Measurements from ENCODE around the gene COL2A1. TPM values are rescaled to one million over a fixed set of nuclear protein-coding genes. Genes with fewer than 3 reads are reported as not detected.
"Not testable (repeated sequence)": the region's sequence is repeated elsewhere in the genome, so short reads cannot be mapped to it uniquely, and the experiment has no call there.

COL2A1 gene
- total and polyA plus RNA-seq, 5 donors from 2014 or later, result not detected

DNA sequence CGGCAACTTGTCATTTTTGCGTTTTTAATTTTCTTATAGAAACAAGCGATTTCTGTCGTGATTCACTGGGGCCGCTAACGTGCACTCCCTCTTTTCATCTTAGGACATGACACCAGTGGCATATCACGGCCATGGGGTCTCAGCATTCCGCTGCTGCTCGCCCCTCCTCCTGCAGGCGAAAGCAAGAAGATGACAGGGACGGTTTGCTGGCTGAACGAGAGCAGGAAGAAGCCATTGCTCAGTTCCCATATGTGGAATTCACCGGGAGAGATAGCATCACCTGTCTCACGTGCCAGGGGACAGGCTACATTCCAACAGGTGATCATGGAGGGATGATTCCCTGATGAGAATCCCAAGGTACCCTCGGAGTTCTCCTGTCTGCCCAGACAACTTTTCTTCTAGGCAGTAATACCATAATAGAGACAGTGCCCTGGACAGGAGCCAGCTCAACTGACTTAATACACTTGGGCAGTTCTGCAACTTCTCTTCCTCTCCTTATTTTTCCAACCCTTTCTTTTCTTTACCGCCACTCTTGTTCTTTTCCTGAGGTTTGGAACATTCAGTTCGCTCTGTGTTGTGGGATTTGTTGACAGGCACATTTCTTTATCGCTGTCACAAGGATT lies 40.1 kb downstream of the COL2A1 start:
- DNase-seq, result peak in 2 of 3 donors; percentile 11 to 30
- Histone ChIP-seq H3K36me3 (ENCODE audit: control insufficient read depth, insufficient read depth, low read length) (peaks cover 12% of the 10 kb centered on the region), H3K4me3 (ENCODE audit: low read depth, low read length) (peak overlapping the region; percentile 81), H3K4me1 (ENCODE audit: control insufficient read depth, insufficient read depth, low read length, poor library complexity, severe bottlenecking) (peaks cover 16% of the 10 kb centered on the region), H3K27ac (ENCODE audit: insufficient read depth, low read length, poor library complexity, severe bottlenecking) (no peak overlapping the region), H3K9me3 (ENCODE audit: control insufficient read depth in 2 of 2, low read length in 2 of 2) (no peaks in the 10 kb centered on the region), H3K27me3 (ENCODE audit: control insufficient read depth, insufficient read depth, low read length) (peaks cover 2% of the 10 kb centered on the region)
- peaks cover 8% of the 10 kb centered on the region for H3K36me3 Mint-ChIP-seq
- H3K9me3 Mint-ChIP-seq, result peaks cover 0 to 3% (median 0%) of the 10 kb centered on the region in 7 donors
- no peak for ATAC-seq (ENCODE audit: low read depth in 2 of 2)
- H3K27me3 Mint-ChIP-seq, result peaks cover 16% of the 10 kb centered on the region
- H3K4me1 Mint-ChIP-seq, result peaks cover 15 to 40% (median 34%) of the 10 kb centered on the region in 4 donors
- H3K4me3 Mint-ChIP-seq, result peak overlapping the region; percentile 96 to 98 (median 98)
- H3K27ac Mint-ChIP-seq, result peak overlapping the region; percentile 1 to 98 (median 97)

GRCh38 chr12:47963340-47964040 lies 40.8 kb downstream of the COL2A1 start, which contains the start of gene TMEM106C:
Gene TMEM106C, plus strand, starts transcription at chr12:47963596. Its CDS starts 641 bp downstream, at chr12:47964237.
- peak; percentile 87 to 92 (median 91) for DNase-seq
- peaks cover 0 to 3% (median 0%) of the 10 kb centered on the region in 7 donors for H3K9me3 Mint-ChIP-seq
- Histone ChIP-seq H3K4me3 (ENCODE audit: low read depth, low read length) (peak within 1 kb of the TSS; percentile 81), H3K27me3 (ENCODE audit: control insufficient read depth, insufficient read depth, low read length) (peaks cover 2% of the 10 kb centered on the region), H3K4me1 (ENCODE audit: control insufficient read depth, insufficient read depth, low read length, poor library complexity, severe bottlenecking) (peaks cover 16% of the 10 kb centered on the region), H3K36me3 (ENCODE audit: control insufficient read depth, insufficient read depth, low read length) (peaks cover 12% of the 10 kb centered on the region), H3K27ac (ENCODE audit: insufficient read depth, low read length, poor library complexity, severe bottlenecking) (peak within 1 kb of the TSS; percentile 62), H3K9me3 (ENCODE audit: control insufficient read depth in 2 of 2, low read length in 2 of 2) (no peaks in the 10 kb centered on the region)
- peak; percentile 97 to 99 for ATAC-seq (ENCODE audit: low read depth in 2 of 2)
- peaks cover 16% of the 10 kb centered on the region for H3K27me3 Mint-ChIP-seq
- H3K36me3 Mint-ChIP-seq, result peaks cover 7% of the 10 kb centered on the region
- peak within 1 kb of the TSS; percentile 69 to 98 (median 97) for H3K27ac Mint-ChIP-seq
- peak within 1 kb of the TSS; percentile 96 to 98 (median 98) for H3K4me3 Mint-ChIP-seq
- peaks cover 15 to 40% (median 34%) of the 10 kb centered on the region in 4 donors for H3K4me1 Mint-ChIP-seq

GRCh38 chr12:47962198-47962597 lies 42.1 kb downstream of the COL2A1 start:
- H3K36me3 ChIP-seq (ENCODE audit: control insufficient read depth, insufficient read depth, low read length), result peaks cover 10% of the 10 kb centered on the region
- peaks cover 16% of the 10 kb centered on the region for H3K4me1 ChIP-seq (ENCODE audit: control insufficient read depth, insufficient read depth, low read length, poor library complexity, severe bottlenecking)
- no peaks in the 10 kb centered on the region for H3K9me3 ChIP-seq (ENCODE audit: control insufficient read depth in 2 of 2, low read length in 2 of 2)
- Mint-ChIP-seq H3K27ac (no peak overlapping the region), H3K27me3 (peaks cover 16% of the 10 kb centered on the region), H3K36me3 (no peaks in the 10 kb centered on the region), H3K4me3 (peak overlapping the region; percentile 38 to 98 (median 84)), H3K9me3 (peaks cover 0 to 3% (median 1%) of the 10 kb centered on the region in 7 donors), H3K4me1 (peaks cover 15 to 40% (median 33%) of the 10 kb centered on the region in 4 donors)
- DNase-seq (no peak), ATAC-seq (ENCODE audit: low read depth in 2 of 2) (no peak)
- H3K27ac ChIP-seq (ENCODE audit: insufficient read depth, low read length, poor library complexity, severe bottlenecking), result no peak overlapping the region
- H3K4me3 ChIP-seq (ENCODE audit: low read depth, low read length), result no peak overlapping the region
- peaks cover 2% of the 10 kb centered on the region for H3K27me3 ChIP-seq (ENCODE audit: control insufficient read depth, insufficient read depth, low read length)

DNA sequence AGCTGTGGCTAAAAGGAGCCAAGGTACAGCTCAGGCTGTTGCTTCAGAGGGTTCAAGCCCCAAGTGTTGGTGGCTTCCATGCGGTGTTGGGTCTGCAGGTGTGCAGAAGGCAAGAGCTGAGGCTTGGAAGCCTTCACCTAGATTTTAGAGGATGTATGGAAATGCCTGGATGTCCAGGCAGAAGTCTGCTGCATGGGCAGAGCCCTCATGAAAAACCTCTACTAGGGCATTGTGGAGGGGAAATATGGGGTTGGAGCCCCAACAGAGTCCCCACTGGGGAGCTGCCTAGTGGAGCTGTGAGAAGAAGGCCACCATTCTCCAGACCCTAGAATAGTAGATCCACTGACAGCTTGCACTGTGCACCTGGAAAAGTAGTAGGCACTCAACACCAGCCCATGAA lies 46.6 kb downstream of the COL2A1 start:
- H3K4me1 ChIP-seq (ENCODE audit: control insufficient read depth, insufficient read depth, low read length, poor library complexity, severe bottlenecking); H3K27ac Mint-ChIP-seq; H3K9me3 ChIP-seq (ENCODE audit: control insufficient read depth in 2 of 2, low read length in 2 of 2); ATAC-seq (ENCODE audit: low read depth in 2 of 2); H3K27me3 ChIP-seq (ENCODE audit: control insufficient read depth, insufficient read depth, low read length); H3K4me1 Mint-ChIP-seq; H3K9me3 Mint-ChIP-seq; H3K27ac ChIP-seq (ENCODE audit: insufficient read depth, low read length, poor library complexity, severe bottlenecking); H3K4me3 Mint-ChIP-seq; H3K4me3 ChIP-seq (ENCODE audit: low read depth, low read length); H3K36me3 Mint-ChIP-seq; DNase-seq; H3K36me3 ChIP-seq (ENCODE audit: control insufficient read depth, insufficient read depth, low read length): not testable (repeated sequence)
- H3K27me3 Mint-ChIP-seq, result peaks cover 23% of the 10 kb centered on the region

GRCh38 chr12:47955059-47955458 lies 49.2 kb downstream of the COL2A1 start:
- Mint-ChIP-seq H3K27me3 (peaks cover 24% of the 10 kb centered on the region), H3K36me3 (no peaks in the 10 kb centered on the region), H3K9me3 (peaks cover 0 to 3% (median 2%) of the 10 kb centered on the region in 7 donors), H3K4me1 (no peaks in the 10 kb centered on the region), H3K27ac (no peak overlapping the region), H3K4me3 (no peak overlapping the region)
- no peak for ATAC-seq (ENCODE audit: low read depth in 2 of 2)
- no peak overlapping the region for H3K27ac ChIP-seq (ENCODE audit: insufficient read depth, low read length, poor library complexity, severe bottlenecking)
- no peaks in the 10 kb centered on the region for H3K4me1 ChIP-seq (ENCODE audit: control insufficient read depth, insufficient read depth, low read length, poor library complexity, severe bottlenecking)
- H3K27me3 ChIP-seq (ENCODE audit: control insufficient read depth, insufficient read depth, low read length), result peaks cover 1% of the 10 kb centered on the region
- DNase-seq, result no peak
- no peak overlapping the region for H3K4me3 ChIP-seq (ENCODE audit: low read depth, low read length)
- H3K9me3 ChIP-seq (ENCODE audit: control insufficient read depth in 2 of 2, low read length in 2 of 2), result no peaks in the 10 kb centered on the region
- no peaks in the 10 kb centered on the region for H3K36me3 ChIP-seq (ENCODE audit: control insufficient read depth, insufficient read depth, low read length)

GRCh38 chr12:47954467-47955045 lies 49.7 kb downstream of the COL2A1 start:
- Mint-ChIP-seq H3K27ac (no peak overlapping the region), H3K4me3 (no peak overlapping the region), H3K4me1 (no peaks in the 10 kb centered on the region), H3K36me3 (no peaks in the 10 kb centered on the region), H3K27me3 (peaks cover 24% of the 10 kb centered on the region), H3K9me3 (peaks cover 0 to 3% (median 0%) of the 10 kb centered on the region in 7 donors)
- DNase-seq (no peak), ATAC-seq (ENCODE audit: low read depth in 2 of 2) (no peak)
- Histone ChIP-seq H3K4me1 (ENCODE audit: control insufficient read depth, insufficient read depth, low read length, poor library complexity, severe bottlenecking) (no peaks in the 10 kb centered on the region), H3K4me3 (ENCODE audit: low read depth, low read length) (no peak overlapping the region), H3K36me3 (ENCODE audit: control insufficient read depth, insufficient read depth, low read length) (no peaks in the 10 kb centered on the region), H3K27ac (ENCODE audit: insufficient read depth, low read length, poor library complexity, severe bottlenecking) (no peak overlapping the region), H3K27me3 (ENCODE audit: control insufficient read depth, insufficient read depth, low read length) (no peaks in the 10 kb centered on the region), H3K9me3 (ENCODE audit: control insufficient read depth in 2 of 2, low read length in 2 of 2) (no peaks in the 10 kb centered on the region)

DNA sequence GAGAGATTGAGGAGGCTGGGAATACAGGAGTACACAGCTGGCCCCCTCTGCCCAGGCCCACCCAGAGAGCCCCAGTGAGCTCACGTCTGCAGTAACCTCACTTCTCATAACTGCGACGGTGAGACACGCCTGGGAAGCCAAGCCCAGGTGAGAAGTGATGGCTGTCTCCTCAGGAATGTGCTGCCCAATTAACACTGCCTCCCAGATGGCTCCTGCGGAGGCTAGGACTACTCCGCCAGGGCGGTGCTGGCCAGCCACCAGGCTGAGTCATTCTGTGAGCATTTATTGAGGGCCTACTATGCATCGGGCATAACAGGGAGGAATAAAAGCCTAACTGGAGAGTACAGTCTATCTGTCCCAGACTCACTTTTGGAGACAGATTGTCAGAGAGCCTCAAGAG lies 50.2 kb downstream of the COL2A1 start:
- no peak overlapping the region for H3K27ac Mint-ChIP-seq
- peaks cover 0 to 3% (median 0%) of the 10 kb centered on the region in 7 donors for H3K9me3 Mint-ChIP-seq
- Histone ChIP-seq H3K27me3 (ENCODE audit: control insufficient read depth, insufficient read depth, low read length) (no peaks in the 10 kb centered on the region), H3K4me3 (ENCODE audit: low read depth, low read length) (no peak overlapping the region), H3K27ac (ENCODE audit: insufficient read depth, low read length, poor library complexity, severe bottlenecking) (no peak overlapping the region), H3K4me1 (ENCODE audit: control insufficient read depth, insufficient read depth, low read length, poor library complexity, severe bottlenecking) (no peaks in the 10 kb centered on the region), H3K36me3 (ENCODE audit: control insufficient read depth, insufficient read depth, low read length) (no peaks in the 10 kb centered on the region), H3K9me3 (ENCODE audit: control insufficient read depth in 2 of 2, low read length in 2 of 2) (no peaks in the 10 kb centered on the region)
- ATAC-seq (ENCODE audit: low read depth in 2 of 2) (no peak), DNase-seq (no peak)
- no peak overlapping the region for H3K4me3 Mint-ChIP-seq
- H3K27me3 Mint-ChIP-seq, result peaks cover 24% of the 10 kb centered on the region
- no peaks in the 10 kb centered on the region for H3K36me3 Mint-ChIP-seq
- H3K4me1 Mint-ChIP-seq, result no peaks in the 10 kb centered on the region
